ENCODE results near the gene ST8SIA4.
A peak's percentile ranks its signal among the peaks of the same experiment; 100 is the strongest.
"Not testable (repeated sequence)": the region's sequence is repeated elsewhere in the genome, so short reads cannot be mapped to it uniquely, and the experiment has no call there.

The ST8SIA4 gene

GRCh38 chr5:100788417-100788816, 114.7 kb downstream of the ST8SIA4 start:
- DNase-seq (ENCODE audit: low read depth): no peak

GRCh38 chr5:100787648-100788047, 115.4 kb downstream of the ST8SIA4 start:
- no peak for DNase-seq (ENCODE audit: low read depth)

GRCh38 chr5:100785536-100785935, 117.5 kb downstream of the ST8SIA4 start:
- DNase-seq (ENCODE audit: low read depth): not testable (repeated sequence)

- DNase-seq (ENCODE audit: low read depth): no peak
Measured at GRCh38 chr5:100780376-100780870, 122.7 kb downstream of the ST8SIA4 start.

GRCh38 chr5:100779669-100780375, 123.3 kb downstream of the ST8SIA4 start:
- no peak for DNase-seq (ENCODE audit: low read depth)

- peak; percentile 89 for DNase-seq (ENCODE audit: low read depth)
Measured at GRCh38 chr5:100777680-100778300, 125.3 kb downstream of the ST8SIA4 start.

GRCh38 chr5:100775533-100775855, 127.6 kb downstream of the ST8SIA4 start:
- no peak for DNase-seq (ENCODE audit: low read depth)

- no peak for DNase-seq (ENCODE audit: low read depth)
Measured at GRCh38 chr5:100772548-100772947, 130.5 kb downstream of the ST8SIA4 start.

- DNase-seq (ENCODE audit: low read depth): no peak
Measured at GRCh38 chr5:100772006-100772405, 131.1 kb downstream of the ST8SIA4 start.

GRCh38 chr5:100771181-100771580, 131.9 kb downstream of the ST8SIA4 start:
- DNase-seq (ENCODE audit: low read depth): no peak

- DNase-seq (ENCODE audit: low read depth): no peak
Measured at GRCh38 chr5:100768221-100768620, 134.9 kb downstream of the ST8SIA4 start.

- no peak for DNase-seq (ENCODE audit: low read depth)
Measured at GRCh38 chr5:100762995-100763394, 140.1 kb downstream of the ST8SIA4 start.

- DNase-seq (ENCODE audit: low read depth): no peak
Measured at GRCh38 chr5:100762108-100762507, 141.0 kb downstream of the ST8SIA4 start.

GRCh38 chr5:100761192-100761591, 141.9 kb downstream of the ST8SIA4 start:
- peak; percentile 34 for DNase-seq (ENCODE audit: low read depth)

- no peak for DNase-seq (ENCODE audit: low read depth)
Measured at GRCh38 chr5:100760688-100761087, 142.4 kb downstream of the ST8SIA4 start.

GRCh38 chr5:100758780-100759179, 144.3 kb downstream of the ST8SIA4 start:
- DNase-seq (ENCODE audit: low read depth): no peak

- DNase-seq (ENCODE audit: low read depth): no peak
Measured at GRCh38 chr5:100758306-100758705, 144.8 kb downstream of the ST8SIA4 start.

- no peak for DNase-seq (ENCODE audit: low read depth)
Measured at GRCh38 chr5:100757618-100758017, 145.5 kb downstream of the ST8SIA4 start.
